HepG2 (cell line): Measurements from ENCODE around the gene NAA38. TPM values are rescaled to one million over a fixed set of nuclear protein-coding genes. Genes with fewer than 3 reads are reported as not detected.

Experiments
- ATAC-seq: fragments of 200-7000 bp; cut with Tn5 transposase; 3 replicates; pipeline ENCODE4 v1.9.1; 2020; ENCODE audit warnings: mild to moderate bottlenecking, moderate library complexity
- Bru-seq: library from RNA; stranded (reverse); fragments of 400-500 nt; gene quantifications from one replicate; lab custom pipeline; 2021; lab: Mats Ljungman, UMichigan
- BruChase-seq, 2 experiments: library from RNA; stranded (reverse); fragments of 400-500 nt; gene quantifications; one replicate each; lab custom pipeline; 2021; lab: Mats Ljungman, UMichigan
- BruUV-seq: library from RNA; stranded (reverse); fragments of 400-500 nt; replicated peaks from 2 replicates; lab custom pipeline; 2021; lab: Mats Ljungman, UMichigan
- CTCF ChIA-PET: fragments of 300-600 bp; formaldehyde crosslinking; extraction: SDS; loops from one replicate; lab custom pipeline; 2021; ENCODE audit warnings: low total read pairs, inconsistent platforms, low intra/inter-chr PET ratio; lab: Yijun Ruan, JAX
- POLR2A ChIA-PET: fragments of 350-600 bp; sonication (Branson Sonifier 250); formaldehyde crosslinking; loops from one replicate; lab custom pipeline; 2020; ENCODE audit warnings: antibody characterized with exemption, inconsistent platforms; lab: Yijun Ruan, JAX
- DNase-seq: peaks from one replicate; pipeline ENCODE4 v3.0.0-alpha.2; 2015; ENCODE audit warnings: low spot score
- FAIRE-seq: peaks from 3 replicates; lab custom pipeline; 2011; peaks lifted over from hg19 to GRCh38; lab: Jason Lieb, UNC
- H2AFZ ChIP-seq: one replicate; pipeline ENCODE4 v1.6.1; 2011; ENCODE audit warnings: low read length, inconsistent platforms
- H3K27ac ChIP-seq: fragments of 300-600 bp; 3 replicates; pipeline ENCODE4 v1.8.0; 2011; ENCODE audit warnings: mixed run types, mild to moderate bottlenecking, mixed read lengths, low read length, inconsistent platforms; ENCODE audit not compliant: insufficient read depth; ENCODE audit errors: extremely low read length
- H3K27me3 ChIP-seq, 2 experiments: fragments of 200-600 bp in 1 of 2; 2 replicates in 1 of 2; 3 replicates in 1 of 2; pipeline versions ENCODE4 v1.6.0 to v1.8.0; 2011; ENCODE audit warnings: low read length in 2 of 2, mild to moderate bottlenecking in 2 of 2, moderate library complexity in 2 of 2, inconsistent platforms in 1 of 2; ENCODE audit not compliant: insufficient read depth in 2 of 2, control insufficient read depth in 1 of 2
- H3K36me3 ChIP-seq, 2 experiments: fragments of 200-600 bp in 1 of 2; replicated peaks in 1 of 2; 2 replicates in 1 of 2; 3 replicates in 1 of 2; pipeline versions ENCODE4 v1.5.1 to v1.8.0; 2011; ENCODE audit warnings: low read length in 2 of 2, inconsistent platforms in 1 of 2; ENCODE audit not compliant: insufficient read depth in 2 of 2, control insufficient read depth in 1 of 2
- H3K4me1 ChIP-seq: 2 replicates; pipeline ENCODE4 v1.5.1; 2012; ENCODE audit warnings: low read length, inconsistent platforms; ENCODE audit not compliant: insufficient read depth
- H3K4me2 ChIP-seq: 2 replicates; pipeline ENCODE4 v1.6.0; 2011; ENCODE audit warnings: low read depth, low read length, inconsistent platforms
- H3K4me3 ChIP-seq, 3 experiments: fragments of 200-600 bp in 1 of 3; sonication (generic), shearing (Covaris generic) in 1 of 3; replicated peaks in 1 of 3; 2 replicates each; pipeline ENCODE4 v1.5.1; 2011 to 2016; ENCODE audit warnings: low read length in 3 of 3, inconsistent platforms in 2 of 3, low read depth in 2 of 3, mild to moderate bottlenecking in 2 of 3, control low read depth in 1 of 3, mixed read lengths in 1 of 3; ENCODE audit not compliant: insufficient read depth in 1 of 3
- H3K79me2 ChIP-seq: one replicate; pipeline ENCODE4 v1.6.1; 2011; ENCODE audit warnings: low read length, inconsistent platforms; ENCODE audit not compliant: insufficient read depth
- H3K9ac ChIP-seq: 2 replicates; pipeline ENCODE4 v1.6.0; 2011; ENCODE audit warnings: mild to moderate bottlenecking, low read depth, low read length, inconsistent platforms; ENCODE audit not compliant: insufficient read depth
- H3K9me3 ChIP-seq: 2 replicates; pipeline ENCODE4 v1.5.1; 2012; ENCODE audit warnings: mild to moderate bottlenecking, low read length
- H4K20me1 ChIP-seq: 2 replicates; pipeline ENCODE4 v1.6.0; 2011; ENCODE audit warnings: inconsistent platforms, mild to moderate bottlenecking, low read length, moderate library complexity; ENCODE audit not compliant: insufficient read depth
- ATF2 ChIP-seq: sonication (generic); formaldehyde crosslinking; IDR thresholded peaks from 2 replicates; pipeline ENCODE4 v1.4.0; 2020; ENCODE audit warnings: missing genetic modification reagents
- CC2D1A ChIP-seq: sonication (generic); formaldehyde crosslinking; IDR thresholded peaks from 2 replicates; pipeline ENCODE4 v1.8.1; 2023; ENCODE audit warnings: mild to moderate bottlenecking, missing genetic modification reagents
- HNF4G ChIP-seq, 2 experiments: sonication (generic) in 1 of 2; formaldehyde crosslinking in 1 of 2; IDR thresholded peaks; 2 replicates each; pipeline versions ENCODE4 v1.4.0 to v1.6.1; 2011 to 2020; ENCODE audit warnings: borderline replicate concordance in 2 of 2, low read depth in 2 of 2, mild to moderate bottlenecking in 2 of 2, low read length in 1 of 2, missing genetic modification reagents in 1 of 2, moderate library complexity in 1 of 2
- KLF6 ChIP-seq: IDR thresholded peaks from 2 replicates; pipeline ENCODE4 v1.8.0; 2016; ENCODE audit warnings: missing biosample characterization, missing genetic modification reagents
- KMT2A ChIP-seq: sonication (generic); formaldehyde crosslinking; IDR thresholded peaks from 2 replicates; pipeline ENCODE4 v1.4.0; 2020; ENCODE audit warnings: missing genetic modification reagents
- THAP11 ChIP-seq: IDR thresholded peaks from 2 replicates; pipeline ENCODE4 v1.6.1; 2016; ENCODE audit warnings: missing biosample characterization, missing genetic modification reagents
- ZFP90 ChIP-seq: sonication (generic); formaldehyde crosslinking; IDR thresholded peaks from 2 replicates; pipeline ENCODE4 v1.8.0; 2022; ENCODE audit warnings: missing genetic modification reagents, mild to moderate bottlenecking, inconsistent platforms, borderline replicate concordance
- ZNF205 ChIP-seq: IDR thresholded peaks from 2 replicates; pipeline ENCODE4 v1.6.1; 2018; ENCODE audit warnings: missing biosample characterization, missing genetic modification reagents
- ZNF788 ChIP-seq: sonication (generic); formaldehyde crosslinking; IDR thresholded peaks from 2 replicates; pipeline ENCODE4 v1.5.0; 2020; ENCODE audit warnings: mild to moderate bottlenecking, missing genetic modification reagents, borderline replicate concordance
- ZNF800 ChIP-seq: sonication (generic); formaldehyde crosslinking; IDR thresholded peaks from 2 replicates; pipeline ENCODE4 v1.4.0; 2020; ENCODE audit warnings: missing genetic modification reagents
- WGBS: methylation state at CpG from one replicate; pipeline ENCODE4 v1.1.6; 2017; ENCODE audit warnings: low lambda C conversion rate; 5-methylcytosine and 5-hydroxymethylcytosine counted together
- in situ Hi-C: cut with HindIII; loops from 2 replicates; pipeline ENCODE4 v1.10.0; 2017; ENCODE audit warnings: low pct_unique_long_range_greater_than_20kb; ENCODE audit not compliant: extremely low pct_ligation_motif_present
- intact Hi-C: fragments of 100-400 bp; cut with micrococcal nuclease; formaldehyde crosslinking; loops from one replicate; pipeline ENCODE4 v1.10.0; 2022; ENCODE audit not compliant: unreplicated experiment
- long read RNA-seq, 2 experiments: library from RNA in 1 of 2; library from polyadenylated mRNA in 1 of 2; stranded (forward) in 1 of 2; unstranded in 1 of 2; transcript quantifications; one replicate each; pipeline ENCODE4 v2.0.0, GENCODE V29; 2019 to 2022
- polyA minus RNA-seq, 3 experiments: library from RNA; depleted of rRNA, polyadenylated mRNA; stranded (reverse); fragments of >200 nt; gene quantifications; 2 replicates each; pipeline ENCODE4 v1.2.3, GENCODE V29; 2011; ENCODE audit warnings: low replicate concordance in 1 of 3
- polyA plus RNA-seq, 8 experiments: library from polyadenylated mRNA; depleted of rRNA in 3 of 8; stranded (reverse) in 7 of 8; unstranded in 1 of 8; fragments of >200 nt; fragmentation: Illumina TruSeq in 4 of 8; extraction: Trizol in 4 of 8; gene quantifications; 2 replicates each; pipeline versions ENCODE4 v1.2.1 to v1.2.3, GENCODE V29; 2011 to 2016; ENCODE audit warnings: low read depth in 4 of 8, missing spikeins in 1 of 8, mixed read lengths in 1 of 8; ENCODE audit not compliant: insufficient read depth in 1 of 8
- total RNA-seq, 5 experiments: library from RNA; depleted of rRNA; stranded (reverse); fragments of >200 nt; fragmentation: Illumina TruSeq; extraction: Trizol; gene quantifications; 2 replicates each; pipeline ENCODE4 v1.2.3, GENCODE V29; 2016; ENCODE audit warnings: low read depth in 1 of 5

NAA38 gene
- 91.6 and 105 TPM in 2 replicates for total RNA-seq (2016; rRNA removed; fragmentation: Illumina TruSeq; extraction: Trizol)
- 62.3 and 74.3 TPM in 2 replicates for total RNA-seq (2016; cell fraction: cytosol; rRNA removed; fragmentation: Illumina TruSeq; extraction: Trizol; ENCODE audit: low read depth)
- total RNA-seq (2016; cell fraction: insoluble cytoplasmic fraction; rRNA removed; fragmentation: Illumina TruSeq; extraction: Trizol): 94.6 and 120 TPM in 2 replicates
- 54.2 and 67.7 TPM in 2 replicates for total RNA-seq (2016; cell fraction: membrane; rRNA removed; fragmentation: Illumina TruSeq; extraction: Trizol)
- 37.3 and 42.0 TPM in 2 replicates for total RNA-seq (2016; cell fraction: nucleus; rRNA removed; fragmentation: Illumina TruSeq; extraction: Trizol)
- 43.9 and 46.9 TPM in 2 replicates for polyA plus RNA-seq (2011; rRNA removed)
- polyA plus RNA-seq (2011; cell fraction: cytosol; rRNA removed): 35.2 and 66.3 TPM in 2 replicates
- 36.8 and 49.2 TPM in 2 replicates for polyA plus RNA-seq (2011; cell fraction: nucleus; rRNA removed)
- 19.2 and 22.5 TPM in 2 replicates for polyA plus RNA-seq (2012)
- 53.8 and 75.0 TPM in 2 replicates for polyA plus RNA-seq (2016; cell fraction: cytosol; fragmentation: Illumina TruSeq; extraction: Trizol; ENCODE audit: low read depth)
- polyA plus RNA-seq (2016; cell fraction: insoluble cytoplasmic fraction; fragmentation: Illumina TruSeq; extraction: Trizol; ENCODE audit: low read depth): 69.5 and 79.8 TPM in 2 replicates
- polyA plus RNA-seq (2016; cell fraction: membrane; fragmentation: Illumina TruSeq; extraction: Trizol; ENCODE audit: low read depth): 39.8 and 49.0 TPM in 2 replicates
- polyA plus RNA-seq (2016; cell fraction: nucleus; fragmentation: Illumina TruSeq; extraction: Trizol; ENCODE audit: insufficient read depth, low read depth): 46.6 and 50.5 TPM in 2 replicates
- polyA minus RNA-seq (2011; rRNA and poly(A)+ RNA removed; ENCODE audit: low replicate concordance): 21.5 and 58.0 TPM in 2 replicates
- 35.5 and 51.8 TPM in 2 replicates for polyA minus RNA-seq (2011; cell fraction: cytosol; rRNA and poly(A)+ RNA removed)
- polyA minus RNA-seq (2011; cell fraction: nucleus; rRNA and poly(A)+ RNA removed): 13.3 and 23.4 TPM in 2 replicates
- Bru-seq, nascent RNA: percentile 44 among the genes with signal in this experiment
- percentile 52 among the genes with signal in this experiment for BruChase-seq, experiment 1, labeled RNA remaining after a 6-hour chase
- BruChase-seq, experiment 2, labeled RNA remaining after a 2-hour chase: percentile 47 among the genes with signal in this experiment
- long read RNA-seq, experiment 1, transcript NAA38-201 (2 exons, 999 nt): minor isoform, 18 of 84 reads
- long read RNA-seq, experiment 1, transcript NAA38-203 (3 exons, 553 nt): minor isoform, 6 of 84 reads
- long read RNA-seq, experiment 1, transcript NAA38-205 (3 exons, 852 nt): major isoform, 52 of 84 reads
- long read RNA-seq, experiment 1, partial matches to known transcripts: 0 of 84 reads
- long read RNA-seq, experiment 1, other reads (novel, unspliced or antisense): 4 of 84 reads
- long read RNA-seq, experiment 2, transcript NAA38-205 (3 exons, 852 nt): major isoform, 34 of 62 reads
- long read RNA-seq, experiment 2, transcript NAA38-201 (2 exons, 999 nt): minor isoform, 10 of 62 reads
- long read RNA-seq, experiment 2, partial matches to known transcripts: 2 of 62 reads
- long read RNA-seq, experiment 2, other reads (novel, unspliced or antisense): 9 of 62 reads

GRCh38 chr17:7856811-7857712 is at the start of gene NAA38:
NAA38 (minus strand) TSS chr17:7857559; CDS start chr17:7857463, 96 bp downstream.
- Histone ChIP-seq H3K36me3 (peaks cover 5 to 11% of the 10 kb centered on the region in 2 experiments; a peak in 3 of 5 replicates), H3K27me3 (no peaks in the 10 kb centered on the region; a peak in 1 of 5 replicates), H4K20me1 (no peaks in the 10 kb centered on the region), H3K4me2 (peak within 1 kb of the TSS; percentile 98), H3K79me2 (peaks cover 8% of the 10 kb centered on the region), H3K9me3 (no peaks in the 10 kb centered on the region), H3K4me1 (peaks cover 48% of the 10 kb centered on the region), H3K9ac (peak within 1 kb of the TSS; percentile 80), H2AFZ (peak within 1 kb of the TSS; percentile 88), H3K27ac (peak within 1 kb of the TSS; percentile 94), H3K4me3 (peak within 1 kb of the TSS; percentile 70 to 83 (median 83))
- ATAC-seq: peak; percentile 90
- TSS peak; percentile 89 for BruUV-seq
- intact Hi-C loops (loop anchor here (2.0 kb wide), 1 partner anchor 20 kb away; no protein-coding TSS in a partner anchor), in situ Hi-C loops (loop anchor here (5.0 kb wide), 1 partner anchor 40 kb away; no protein-coding TSS in a partner anchor)
- CTCF ChIA-PET: interaction anchor here (2.0 to 3.3 kb wide), 2 partner anchors 34 to 40 kb away, joined by 9 read pairs; no protein-coding TSS in a partner anchor
- DNase-seq: peak; percentile 99
- POLR2A ChIA-PET: interaction anchor here (0.6 to 3.1 kb wide), 20 partner anchors 11 to 563 kb away, joined by 3 to 104 read pairs (median 5); partner anchors contain the start of genes CHD3, CNTROB, KDM6B and RNF227
- under 1% methylated on average over 27 of the region's 64 CpGs for WGBS
- peak; percentile 99 for FAIRE-seq
- TF ChIP-seq THAP11 (peak; percentile 96), ZNF788 (CRISPR knock-in tag) (peak; percentile 79; the same call in 1 of the 2 replicates), ZNF205 (CRISPR knock-in tag) (0 out of 2 replicates have a peak, but pooled peaks have one; percentile 35), HNF4G (IDR thresholded peaks at IDR 0.05; ENCODE audit: borderline replicate concordance, low read depth, low read length) (no peak), HNF4G (CRISPR knock-in tag; IDR thresholded peaks at IDR 0.05; ENCODE audit: borderline replicate concordance, low read depth) (no peak), ZFP90 (no peak; the same call in 1 of the 2 replicates), KLF6 (CRISPR knock-in tag) (peak; percentile 56; the same call in 1 of the 2 replicates), ATF2 (peak; percentile 59; the same call in 1 of the 2 replicates), ZNF800 (CRISPR knock-in tag) (peak; percentile 92), KMT2A (CRISPR knock-in tag) (peak; percentile 43; the same call in 1 of the 2 replicates), CC2D1A (no peak)
